ENCODE measurements around the gene SLC22A14. TPM values are rescaled to one million over a fixed set of nuclear protein-coding genes. Genes with fewer than 3 reads are reported as not detected.

SLC22A14 gene
- total and polyA plus RNA-seq, 10 of the 15 experiments (the other 5 are each of a cell fraction or from before 2014, with no cell fraction given): not detected

GRCh38 chr3:38260474-38260873, 21.6 kb upstream of the SLC22A14 start:
- Histone ChIP-seq H4K20me1 (ENCODE audit: control insufficient read depth, insufficient read depth) (no peaks in the 10 kb centered on the region), H3K4me1 (ENCODE audit: control insufficient read depth, insufficient read depth, low read length) (no peaks in the 10 kb centered on the region), H3K79me2 (ENCODE audit: control insufficient read depth, insufficient read depth, low read length) (no peaks in the 10 kb centered on the region), H3K27ac (ENCODE audit: control insufficient read depth, insufficient read depth) (no peak overlapping the region), H3K9ac (ENCODE audit: control insufficient read depth, insufficient read depth, low read length) (no peak overlapping the region), H3K9me3 (replicated peaks; ENCODE audit: control insufficient read depth, insufficient read depth, low read length) (no peaks in the 10 kb centered on the region), H3K4me3 (no peak overlapping the region), H3K36me3 (ENCODE audit: control insufficient read depth in 2 of 2, insufficient read depth in 2 of 2, low read length in 1 of 2) (no peaks in the 10 kb centered on the region), H3K27me3 (replicated peaks in 1 of 2; ENCODE audit: control insufficient read depth in 2 of 2, insufficient read depth in 2 of 2, low read length in 1 of 2) (no peaks in the 10 kb centered on the region), H3K4me2 (ENCODE audit: control insufficient read depth, insufficient read depth) (no peak overlapping the region), H2AFZ (ENCODE audit: control insufficient read depth, low read depth, low read length) (no peak overlapping the region)
- ChIA-PET SMC1A (ENCODE audit: uncharacterized antibody, unreplicated experiment) (interaction anchor here (1.2 kb wide), 1 partner anchor 87 kb away, joined by 3 read pairs; no protein-coding TSS in a partner anchor), CTCF (no interaction called here), POLR2A (interaction anchor here (0.7 kb wide), 1 partner anchor 93 kb away, joined by 3 read pairs; no protein-coding TSS in a partner anchor), RAD21 (ENCODE audit: unreplicated experiment) (no interaction called here)
- no peak for DNase-seq (ENCODE audit: low read depth, low spot score)
- FAIRE-seq: no peak
- TF ChIP-seq ASH2L (IDR thresholded peaks at IDR 0.05; ENCODE audit: borderline replicate concordance, low read depth) (no peak), PML (IDR thresholded peaks at IDR 0.05; ENCODE audit: low read length) (no peak), SREBF2 (IDR thresholded peaks at IDR 0.05; ENCODE audit: low read length) (no peak), BCLAF1 (IDR thresholded peaks at IDR 0.05) (no peak), SMC3 (IDR thresholded peaks at IDR 0.05; ENCODE audit: borderline replicate concordance, low read length) (no peak), TCF3 (IDR thresholded peaks at IDR 0.05; ENCODE audit: borderline replicate concordance, insufficient read depth, low read depth, low read length) (no peak), RB1 (IDR thresholded peaks at IDR 0.05; ENCODE audit: borderline replicate concordance) (no peak), SREBF1 (IDR thresholded peaks at IDR 0.05; ENCODE audit: low read length) (no peak), FOS (IDR thresholded peaks at IDR 0.05; ENCODE audit: borderline replicate concordance, extremely low read depth, insufficient read length) (no peak)
- intact Hi-C loops (cut with micrococcal nuclease; ENCODE audit: unreplicated experiment): no loop called here
- in situ Hi-C loops (cut with MboI): no loop called here
- WGBS (ENCODE audit: insufficient coverage, insufficient replicate concordance, low lambda C conversion rate, missing lambda C conversion rate): 65% methylated on average over 2 of the region's 2 CpGs
- BruUV-seq (replicated peaks): no TSS peak
- ATAC-seq: no peak
